HG03457 (cell line): ENCODE data around the gene JAKMIP2.
"Not testable (repeated sequence)": the region's sequence is repeated elsewhere in the genome, so short reads cannot be mapped to it uniquely, and the experiment has no call there.

Experiments used
- ATAC-seq: cut with Tn5 transposase; IDR thresholded peaks from one replicate; pipeline ENCODE4 v1.9.1; 2021; ENCODE audit warnings: moderate number of reproducible peaks; ENCODE audit not compliant: unreplicated experiment

The JAKMIP2 gene

DNA sequence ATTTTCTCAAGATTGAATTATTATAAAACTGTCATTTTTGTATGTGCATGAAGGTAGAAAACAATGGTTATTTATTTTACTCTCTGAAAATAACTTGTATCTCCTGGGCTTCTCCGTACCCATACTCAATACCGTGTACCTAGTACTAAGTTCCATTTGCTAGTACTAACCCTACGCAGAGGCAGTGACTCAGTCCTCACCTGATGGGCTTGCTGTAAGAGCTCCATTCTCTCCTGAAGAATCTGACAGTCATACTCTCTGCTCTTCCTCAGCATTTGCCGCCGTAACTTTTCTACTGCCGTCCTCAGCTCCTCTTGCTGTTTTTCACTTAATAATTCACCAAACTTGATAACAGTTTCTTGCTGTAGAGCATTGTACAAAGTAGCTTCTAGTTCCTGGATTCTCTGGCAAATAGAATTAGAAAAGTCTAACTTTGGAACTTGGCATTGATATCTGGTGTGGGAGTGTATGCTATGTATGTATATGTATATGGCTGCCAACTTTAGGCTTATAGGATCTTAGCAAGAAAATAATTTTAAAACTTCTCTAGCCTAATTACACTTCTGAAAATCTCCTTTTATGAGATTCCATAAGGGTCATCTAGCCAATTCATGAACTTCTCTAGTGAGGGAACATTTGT is 164.7 kb downstream of the JAKMIP2 start:
- no peak for ATAC-seq

DNA sequence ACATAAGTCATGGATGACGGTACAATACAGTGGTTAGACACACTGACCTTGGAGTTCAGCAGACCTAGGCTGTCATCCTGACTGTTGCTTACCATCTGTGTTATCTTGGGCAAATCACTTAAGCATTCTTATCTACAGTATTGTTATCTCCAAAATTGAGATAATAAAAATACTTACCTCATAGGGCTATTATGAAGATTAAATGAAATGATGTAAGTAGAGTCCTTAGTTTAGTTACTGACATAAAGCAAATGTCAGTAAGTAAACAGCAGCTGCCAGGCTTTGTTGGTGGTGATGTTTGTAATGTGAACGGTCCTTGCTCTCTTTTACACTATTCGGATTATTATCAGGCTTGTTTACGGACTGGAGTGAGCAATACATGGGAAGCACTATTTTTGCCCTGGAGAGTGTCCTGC is 165.3 kb downstream of the JAKMIP2 start:
- ATAC-seq, result no peak

DNA sequence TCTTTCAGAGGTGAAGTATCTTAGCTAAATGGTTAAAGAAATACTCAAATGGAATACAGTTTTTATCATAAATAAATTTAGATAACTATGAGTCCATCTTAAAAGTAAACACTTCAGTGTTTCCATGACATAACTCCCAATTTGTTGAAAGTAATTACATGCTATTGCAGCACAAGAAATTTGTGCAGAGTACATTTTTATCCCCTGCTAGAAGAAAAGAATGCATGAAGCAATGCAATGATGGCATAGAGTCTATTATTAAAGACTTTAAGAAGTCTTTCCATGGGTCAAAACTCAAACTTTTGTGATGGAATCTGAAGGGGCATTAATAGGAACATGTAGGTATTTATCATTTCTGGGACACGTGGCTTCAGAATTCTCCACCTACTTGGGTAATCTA is 166.1 kb downstream of the JAKMIP2 start:
- no peak for ATAC-seq

DNA sequence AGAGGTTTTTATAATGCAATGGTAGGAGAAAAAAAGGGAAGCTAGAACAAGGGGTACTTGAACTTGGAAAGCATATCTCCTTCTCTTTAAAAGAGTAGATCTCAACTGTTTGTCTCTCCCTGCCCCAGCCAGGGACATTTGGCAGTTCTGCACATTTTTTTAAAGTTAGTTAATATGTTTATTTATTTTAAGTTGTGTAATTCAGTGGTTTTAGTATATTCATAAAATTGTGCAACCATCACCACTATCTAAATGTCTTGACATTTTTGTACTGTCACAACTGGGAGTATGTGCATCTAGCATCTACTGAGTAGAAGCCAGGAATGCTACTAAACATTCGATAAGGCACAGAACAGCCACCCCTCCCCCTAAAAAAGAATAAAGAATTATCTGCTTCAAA is 169.2 kb downstream of the JAKMIP2 start:
- no peak for ATAC-seq

DNA sequence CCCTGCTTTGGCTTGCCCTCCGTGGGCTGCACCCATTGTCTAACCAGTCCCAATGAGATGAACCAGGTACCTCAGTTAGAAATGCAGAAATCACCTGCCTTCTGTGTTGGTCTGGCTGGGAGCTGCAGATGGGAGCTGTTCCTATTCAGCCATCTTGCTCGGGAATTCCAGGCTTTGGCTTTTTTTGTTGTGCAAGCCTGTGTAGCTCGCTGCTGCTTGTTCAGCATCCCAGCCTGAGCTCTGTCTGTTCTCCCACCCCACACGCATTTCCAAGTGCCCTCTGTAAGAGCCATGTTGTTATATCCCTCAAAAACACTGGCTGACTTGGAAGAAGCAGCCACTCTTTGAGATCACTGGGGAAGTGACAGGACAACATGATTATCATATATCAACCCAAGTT is 171.0 kb downstream of the JAKMIP2 start:
- no peak for ATAC-seq

DNA sequence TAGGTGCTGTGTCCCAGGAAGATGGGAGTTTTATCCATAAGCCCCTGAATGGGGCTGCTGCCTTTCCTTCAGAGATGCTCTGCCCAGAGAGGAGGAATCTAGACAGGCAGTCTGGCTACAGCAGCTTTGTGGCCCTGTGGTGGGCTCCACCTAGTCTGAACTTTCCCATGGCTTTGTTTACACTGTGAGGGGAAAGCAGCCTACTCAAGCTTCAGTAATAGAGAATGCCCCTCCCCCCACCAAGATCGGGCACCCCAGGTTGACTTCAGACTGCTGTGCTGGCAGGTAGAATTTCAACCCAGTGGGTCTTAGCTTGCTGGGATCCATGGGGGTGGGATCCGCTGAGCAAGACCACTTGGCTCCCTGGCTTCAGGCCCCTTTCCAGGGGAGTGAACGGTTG is 171.7 kb downstream of the JAKMIP2 start:
- no peak for ATAC-seq

DNA sequence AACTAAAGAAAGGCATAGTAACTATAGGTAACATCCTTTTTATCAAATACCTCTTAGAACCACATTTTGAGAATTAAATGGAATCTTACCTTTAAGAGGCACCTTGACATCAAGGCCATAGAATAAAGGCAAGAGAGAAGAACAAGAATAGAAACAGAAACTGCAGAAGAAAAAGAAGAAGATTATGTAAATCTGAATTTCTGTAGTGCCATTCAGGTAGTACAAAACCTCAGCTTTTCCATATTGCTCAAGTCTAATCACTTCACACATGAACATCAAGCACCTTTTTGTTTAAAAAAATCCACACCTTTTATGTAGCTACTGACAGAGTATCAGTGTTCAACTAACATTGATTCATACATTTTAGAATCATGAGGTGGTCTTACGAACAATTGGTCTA is 180.9 kb downstream of the JAKMIP2 start:
- ATAC-seq, result no peak

DNA sequence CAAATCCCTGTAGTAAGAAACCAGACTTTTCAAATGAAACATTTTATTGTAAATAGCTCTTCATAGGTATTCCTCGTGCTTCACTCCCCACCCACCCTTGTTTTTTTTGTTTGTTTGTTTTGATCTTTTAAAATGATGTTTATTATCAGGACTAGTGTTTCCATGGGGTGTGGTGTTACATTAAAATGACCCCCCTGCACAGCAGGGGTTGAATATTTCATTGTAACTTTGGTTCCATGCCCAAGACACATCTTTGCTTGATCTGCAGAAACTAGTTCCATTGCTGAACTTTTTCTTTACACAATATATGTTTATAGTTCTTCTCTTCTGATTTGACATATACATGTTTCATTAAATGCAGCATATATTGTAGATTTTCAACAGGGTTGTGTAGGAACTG is 191.4 kb downstream of the JAKMIP2 start:
- no peak for ATAC-seq

DNA sequence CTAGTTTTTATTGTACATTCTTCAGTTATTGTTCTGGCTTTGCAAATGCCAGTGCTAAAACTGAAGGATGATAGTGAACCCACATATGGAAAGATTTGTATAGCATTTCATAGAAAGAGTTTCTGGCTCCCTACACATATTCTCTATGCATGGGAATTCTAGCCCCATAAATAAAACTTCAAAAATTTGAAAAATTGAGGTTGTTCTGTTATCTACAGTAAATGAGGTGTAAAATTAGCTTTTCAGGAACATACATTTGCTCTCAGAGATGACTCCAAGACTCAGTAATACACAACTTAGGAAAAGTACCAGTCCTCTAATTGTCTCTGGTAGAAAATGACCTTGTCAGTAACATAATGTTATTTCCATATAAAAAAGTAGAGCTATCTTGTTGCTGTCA is 192.4 kb downstream of the JAKMIP2 start:
- no peak for ATAC-seq

DNA sequence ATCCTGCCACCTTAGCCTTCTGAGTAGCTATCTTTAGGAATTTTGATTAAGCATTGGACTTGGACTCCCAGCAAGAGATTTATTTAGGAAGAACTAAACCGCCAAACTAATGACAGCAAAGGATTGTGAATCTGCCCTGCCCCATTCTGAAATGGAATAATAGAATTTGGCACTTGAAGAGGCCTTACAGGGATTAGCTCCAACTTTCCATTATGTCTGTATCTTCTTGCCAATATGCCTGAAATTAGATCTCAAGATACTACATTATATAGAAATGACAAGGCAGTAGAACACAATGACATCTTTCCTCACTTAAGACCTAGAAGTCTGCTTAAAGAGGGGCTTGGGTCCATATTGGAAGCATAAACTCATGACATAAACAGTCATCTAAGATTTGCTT is 195.7 kb downstream of the JAKMIP2 start:
- no peak for ATAC-seq

DNA sequence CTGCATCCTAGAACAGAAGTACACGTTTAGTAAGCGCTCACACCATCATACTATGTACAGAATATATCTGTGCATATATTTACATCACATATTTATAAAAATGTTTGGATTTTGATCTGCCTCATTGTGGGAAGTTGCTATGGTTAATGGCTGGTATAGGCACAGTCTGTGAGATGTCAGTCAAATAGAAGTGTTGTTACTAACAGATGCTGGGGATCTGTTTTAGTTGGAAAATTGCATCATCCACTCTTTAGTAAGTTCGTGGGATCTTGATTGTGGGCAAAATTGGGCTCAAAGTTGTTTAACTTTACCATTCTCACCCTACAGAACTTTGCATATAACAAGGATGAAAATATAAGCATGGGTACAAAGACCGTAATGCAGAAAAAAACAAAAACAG is 196.3 kb downstream of the JAKMIP2 start:
- no peak for ATAC-seq

DNA sequence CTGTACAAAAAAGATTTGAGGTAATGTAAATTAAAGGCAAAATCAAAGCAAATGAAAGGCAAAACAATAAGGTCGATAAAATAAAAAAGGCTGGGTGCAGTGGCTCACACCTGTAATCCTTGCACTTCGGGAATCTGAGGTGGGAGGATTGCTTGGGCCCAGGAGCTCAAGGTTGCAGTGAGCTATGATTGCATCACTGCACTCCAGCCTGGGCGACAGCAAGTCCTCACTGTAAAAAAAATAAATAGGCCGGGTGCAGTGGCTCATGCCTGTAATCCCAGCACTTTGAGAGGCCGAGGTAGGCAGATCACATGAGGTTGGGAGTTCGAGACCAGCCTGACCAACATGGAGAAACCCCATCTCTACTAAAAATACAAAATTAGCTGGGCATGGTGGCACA is 200.3 kb downstream of the JAKMIP2 start:
- not testable (repeated sequence) for ATAC-seq

DNA sequence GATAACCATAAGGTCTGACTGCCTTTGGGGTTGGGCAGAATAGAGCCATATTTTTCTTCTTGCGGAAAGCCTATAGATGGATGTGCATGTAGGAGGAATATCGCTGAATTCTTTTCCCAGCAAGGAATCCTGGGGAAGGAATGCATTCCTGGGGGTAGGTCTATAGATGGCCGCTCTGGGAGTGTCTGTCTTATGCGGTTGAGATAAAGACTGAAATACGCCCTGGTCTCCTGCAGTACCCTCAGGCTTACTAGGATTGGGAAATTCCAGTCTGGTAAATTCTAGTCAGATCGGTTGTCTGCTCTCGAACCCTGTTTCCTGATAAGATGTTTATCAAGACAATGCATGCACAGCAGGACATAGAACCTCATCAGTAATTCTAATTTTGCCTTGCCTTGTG is 202.1 kb downstream of the JAKMIP2 start:
- ATAC-seq, result not testable (repeated sequence)

DNA sequence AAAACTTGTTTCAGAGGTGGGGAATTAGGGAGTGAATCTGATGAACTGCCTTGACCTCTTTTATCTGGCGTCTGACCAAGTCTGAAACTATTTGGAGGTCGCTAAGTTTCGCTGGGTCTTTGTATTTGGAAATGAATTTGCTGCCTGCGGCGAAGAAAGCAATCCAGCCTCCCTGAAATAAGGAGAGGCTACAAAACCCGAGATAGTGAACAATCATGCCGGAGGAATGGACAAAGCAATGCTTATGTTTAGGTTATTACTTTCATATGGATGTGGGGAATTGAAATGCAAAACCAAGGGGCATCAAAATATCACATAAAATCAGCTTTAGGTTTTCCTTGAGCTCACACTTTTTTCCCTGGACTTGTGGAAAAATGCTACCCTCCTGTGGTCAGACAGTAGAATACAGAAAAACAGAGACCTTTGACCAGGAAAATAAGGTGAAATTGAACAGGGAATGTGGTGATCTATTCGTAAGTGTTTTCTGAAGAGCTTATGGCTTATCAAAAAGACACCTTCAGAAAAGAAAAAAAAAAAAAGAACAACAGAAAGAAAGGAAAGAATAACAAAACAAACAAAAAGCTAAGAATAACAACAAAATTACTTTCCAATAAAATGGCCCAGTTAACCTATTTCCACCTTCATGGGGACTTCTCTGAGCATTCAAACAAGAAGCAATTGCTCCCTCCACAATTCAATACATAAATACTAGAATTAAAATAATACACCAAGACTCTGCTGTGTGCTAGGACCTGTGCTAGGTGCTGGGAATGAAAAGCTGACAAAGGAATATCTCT is 204.1 kb downstream of the JAKMIP2 start:
- ATAC-seq, result no peak

DNA sequence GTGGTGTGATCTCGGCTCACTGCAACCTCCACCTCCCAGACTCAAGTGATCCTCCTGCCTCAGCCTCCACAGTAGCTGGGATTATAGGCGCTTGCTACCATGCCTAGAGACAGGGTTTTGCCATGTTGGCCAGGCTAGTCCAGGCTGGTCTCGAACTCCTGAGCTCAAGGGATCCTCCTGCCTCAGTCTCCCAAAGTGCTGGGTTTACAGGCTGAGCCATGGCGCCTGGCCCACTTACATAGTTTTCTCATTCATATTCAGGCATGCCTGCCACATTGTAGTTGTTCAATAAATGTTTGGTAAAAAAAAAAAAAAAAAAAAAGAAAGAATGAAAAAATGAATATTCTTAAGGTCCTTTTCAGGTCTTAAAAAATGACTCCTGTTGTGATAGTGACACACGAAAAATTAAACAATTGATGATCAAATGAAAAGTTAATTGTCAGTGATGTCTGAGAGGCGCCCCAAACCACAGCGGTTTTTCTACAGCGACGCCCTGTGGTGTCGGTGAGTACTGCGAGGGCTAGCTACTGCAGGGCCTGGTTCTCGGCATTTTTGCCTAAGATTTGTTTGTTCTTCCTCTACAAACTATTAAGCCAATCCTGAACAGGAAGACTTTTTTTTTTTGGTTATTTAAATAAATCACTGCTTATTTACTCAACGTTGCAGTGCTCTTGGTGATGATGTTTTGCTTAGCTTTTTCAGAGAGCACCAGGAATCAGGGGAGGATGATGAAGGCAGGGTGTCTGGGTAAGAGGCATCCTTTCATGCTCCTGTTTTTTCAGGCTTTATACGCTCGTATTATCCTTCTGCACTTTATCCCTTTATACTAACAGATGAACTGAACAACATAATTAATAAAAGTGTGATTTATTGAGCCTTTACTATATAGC is 205.6 kb downstream of the JAKMIP2 start:
- ATAC-seq, result no peak

DNA sequence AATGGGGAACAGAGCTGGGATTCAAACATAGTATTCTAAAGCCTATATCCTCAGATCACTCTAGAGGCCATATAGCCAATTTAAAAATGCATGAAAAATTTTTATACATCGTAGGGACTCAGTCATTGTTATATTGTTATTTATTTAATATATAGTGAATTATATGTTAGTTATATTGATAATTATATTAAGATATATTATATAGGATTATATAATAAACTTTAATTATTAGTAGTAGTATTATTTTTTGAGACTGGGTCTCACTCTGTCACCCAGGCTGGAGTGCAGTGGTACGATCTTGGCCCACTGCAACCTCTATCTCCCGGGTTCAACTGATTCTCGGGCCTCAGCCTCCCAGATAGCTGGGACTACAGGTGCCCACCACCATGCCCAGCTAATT is 206.9 kb downstream of the JAKMIP2 start:
- ATAC-seq, result no peak

DNA sequence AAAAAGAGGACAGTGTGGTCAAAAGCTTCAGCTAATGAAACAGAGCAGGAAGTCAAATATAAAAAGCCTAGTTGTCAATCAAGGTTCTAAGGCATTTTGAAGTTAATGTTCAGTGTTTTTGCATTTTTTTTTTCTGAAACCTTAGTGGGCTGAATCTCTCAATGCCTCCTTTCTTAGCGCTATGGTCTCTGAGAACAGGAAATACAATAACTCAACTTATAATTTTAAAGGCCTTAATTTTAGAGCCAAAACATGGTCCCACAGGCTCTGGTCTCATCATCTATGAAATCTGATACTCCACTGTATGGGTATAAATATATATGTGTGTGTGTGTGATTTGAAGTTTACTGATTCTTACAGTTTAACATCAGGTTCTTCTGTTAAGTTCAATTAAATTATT is 209.3 kb downstream of the JAKMIP2 start:
- no peak for ATAC-seq

DNA sequence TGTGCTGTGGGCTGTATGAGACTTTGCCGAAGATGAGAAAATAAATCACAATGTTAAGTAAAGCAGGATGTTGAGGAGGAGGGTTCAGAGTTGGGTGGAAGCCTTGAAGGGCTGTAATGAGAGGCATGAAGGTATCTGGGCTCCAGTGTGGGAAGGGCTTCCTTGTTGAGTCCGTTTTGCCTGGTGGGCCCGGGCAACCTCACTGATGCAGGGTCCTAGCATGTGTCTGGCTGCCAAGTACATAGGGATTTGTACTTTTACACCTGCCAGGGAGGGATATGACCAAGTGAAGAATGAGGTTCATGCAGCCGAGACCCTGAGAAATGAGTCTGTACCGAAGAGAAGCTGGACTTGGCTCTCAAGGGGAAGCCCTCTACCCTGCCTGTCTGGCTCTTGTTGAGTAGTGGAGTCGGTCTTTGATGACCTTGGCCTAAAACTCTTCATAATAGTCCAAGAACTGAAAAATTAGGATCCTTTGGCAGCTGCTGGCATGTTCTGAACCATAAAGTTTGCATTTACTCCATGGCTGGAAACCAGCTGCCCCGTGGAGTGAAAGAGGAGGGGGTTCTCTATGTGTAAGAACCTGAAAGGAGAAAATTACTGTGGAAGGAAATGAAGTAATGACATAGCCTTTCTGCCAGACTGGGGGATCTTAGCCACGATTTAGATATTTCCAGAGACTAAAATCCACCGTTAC is 213.7 kb downstream of the JAKMIP2 start:
- ATAC-seq, result no peak

DNA sequence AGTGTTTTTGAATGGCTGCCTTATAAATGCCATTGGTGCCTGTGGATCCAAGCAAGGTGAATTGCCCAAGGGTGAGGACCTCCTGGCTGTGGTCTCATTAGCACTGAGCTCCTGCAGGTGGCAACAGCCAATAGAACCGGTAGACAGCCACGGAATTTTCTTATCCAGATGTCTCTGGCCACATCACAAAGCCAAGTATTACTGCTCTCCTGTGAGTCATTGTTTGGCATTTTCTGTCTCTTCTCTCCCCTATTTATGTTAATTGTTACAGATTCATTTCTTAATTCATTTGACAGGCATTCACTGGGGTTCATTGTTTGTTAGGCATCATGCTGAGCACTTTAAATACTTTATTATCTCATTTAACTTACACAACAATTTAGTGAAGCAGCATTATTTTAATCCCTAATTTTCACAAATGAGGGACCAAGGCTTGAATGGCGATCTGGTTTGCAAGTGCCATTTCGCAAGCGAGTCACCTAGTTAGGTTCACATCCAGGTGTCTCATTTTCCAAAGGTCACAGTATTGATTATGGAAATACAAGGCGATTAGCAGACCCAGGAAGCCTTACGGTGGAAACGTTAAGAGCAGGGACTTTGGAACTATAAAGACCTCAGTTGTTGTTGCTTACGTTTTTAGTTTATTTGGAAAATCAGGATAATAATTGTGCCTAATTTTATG is 214.5 kb downstream of the JAKMIP2 start:
- no peak for ATAC-seq

DNA sequence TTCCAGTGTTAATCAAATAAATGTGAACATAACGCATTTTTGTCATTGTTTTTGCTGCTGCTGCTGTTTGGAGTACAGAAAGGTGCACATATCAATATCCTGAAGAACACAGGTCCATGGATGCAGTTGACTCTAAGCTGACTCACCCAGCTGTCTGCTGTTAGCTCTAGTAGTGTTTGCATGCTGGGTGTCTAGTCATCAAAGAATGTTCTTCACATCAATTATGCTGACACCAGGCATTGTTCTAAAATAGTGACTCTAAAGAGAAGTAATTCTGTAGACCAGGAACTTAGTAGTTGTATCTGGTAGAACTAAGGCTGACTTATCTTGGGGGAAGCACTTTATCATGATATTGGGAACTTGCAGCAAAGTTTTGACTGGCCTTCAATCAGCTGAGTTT is 217.0 kb downstream of the JAKMIP2 start:
- no peak for ATAC-seq

DNA sequence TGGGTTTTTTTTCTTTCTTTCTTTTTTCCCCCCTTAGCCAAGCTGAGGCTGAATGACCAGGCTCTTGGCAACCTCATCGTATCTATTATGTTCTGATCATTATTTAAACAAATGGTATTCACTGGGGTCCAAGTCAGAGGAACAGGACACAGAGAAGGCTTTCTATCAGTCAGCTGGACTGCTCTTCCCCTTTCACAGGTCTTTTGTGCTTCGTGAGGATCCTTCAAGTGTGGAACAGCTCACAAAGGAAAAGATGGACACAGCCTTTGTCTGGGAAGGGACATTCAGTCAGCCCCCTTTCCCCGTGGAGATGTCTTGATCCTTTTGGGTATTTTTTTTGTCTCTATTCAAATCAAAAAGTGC is 218.4 kb downstream of the JAKMIP2 start:
- ATAC-seq, result no peak
